Hypothalamus (tissue), 51 donors: ENCODE data around the gene CYB561A3.

ENCODE experiments used
- DNase-seq, 51 donors: peaks; one replicate each; lab custom pipeline; 2025; lab: John Stamatoyannopoulos, UW

Gene CYB561A3

GRCh38 chr11:61347916-61348461 is 13.7 kb downstream of the CYB561A3 start:
- DNase-seq, result no peak

- DNase-seq, result no peak
Measured at GRCh38 chr11:61345954-61346843, 15.5 kb downstream of the CYB561A3 start.

- no peak for DNase-seq
Measured at GRCh38 chr11:61345170-61345610, 16.5 kb downstream of the CYB561A3 start.

- no peak for DNase-seq
Measured at GRCh38 chr11:61343792-61344745, 17.6 kb downstream of the CYB561A3 start.

DNA sequence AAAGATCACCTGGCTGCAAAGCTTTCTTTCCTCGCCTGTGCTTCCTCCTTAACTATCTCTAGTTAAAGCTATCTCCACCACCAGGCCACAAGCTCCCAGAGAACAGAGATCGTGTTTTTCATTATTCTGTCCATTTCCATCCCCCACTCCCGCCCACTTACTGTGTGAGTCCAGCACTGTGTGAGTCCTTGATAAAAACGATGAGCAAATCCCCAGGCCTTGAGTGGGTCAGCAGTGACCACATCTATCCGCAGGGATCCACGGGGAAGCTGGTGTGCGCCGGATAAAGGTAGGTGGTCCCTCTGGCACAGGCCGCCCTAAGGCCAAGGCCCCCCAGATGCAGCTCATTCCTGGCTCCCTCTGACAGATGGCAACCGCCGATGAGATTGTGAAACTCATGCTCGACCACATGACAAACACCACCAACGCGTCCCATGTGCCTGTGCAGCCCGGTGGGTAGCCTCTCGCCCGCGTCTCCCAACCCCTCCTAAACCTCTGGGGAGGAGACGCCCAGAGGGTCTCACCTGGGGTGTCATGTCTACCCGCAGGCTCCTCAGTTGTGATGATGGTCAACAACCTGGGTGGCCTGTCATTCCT is 19.4 kb downstream of the CYB561A3 start:
- DNase-seq, result no peak

DNA sequence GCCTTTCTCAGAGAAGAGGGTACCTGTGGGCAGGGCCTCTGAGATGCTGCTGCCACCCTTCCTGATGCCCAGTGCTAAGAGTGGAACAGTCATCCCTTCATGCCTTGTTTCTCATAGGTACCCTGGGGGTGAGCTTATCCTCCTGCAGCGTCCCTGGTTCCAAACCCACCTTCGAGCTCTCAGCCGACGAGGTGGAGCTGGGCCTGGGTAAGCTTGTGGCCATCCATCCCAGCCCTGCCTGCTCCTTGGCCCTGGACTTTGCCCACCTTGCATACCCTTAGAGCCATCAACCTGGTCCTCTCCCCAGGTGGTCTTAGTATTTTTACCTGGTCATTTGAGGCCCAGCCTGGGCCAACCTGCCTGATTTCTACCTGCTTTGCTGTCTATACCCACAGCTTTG is 20.0 kb downstream of the CYB561A3 start:
- DNase-seq, result no peak

GRCh38 chr11:61340979-61341378 is 20.7 kb downstream of the CYB561A3 start:
- no peak for DNase-seq

DNA sequence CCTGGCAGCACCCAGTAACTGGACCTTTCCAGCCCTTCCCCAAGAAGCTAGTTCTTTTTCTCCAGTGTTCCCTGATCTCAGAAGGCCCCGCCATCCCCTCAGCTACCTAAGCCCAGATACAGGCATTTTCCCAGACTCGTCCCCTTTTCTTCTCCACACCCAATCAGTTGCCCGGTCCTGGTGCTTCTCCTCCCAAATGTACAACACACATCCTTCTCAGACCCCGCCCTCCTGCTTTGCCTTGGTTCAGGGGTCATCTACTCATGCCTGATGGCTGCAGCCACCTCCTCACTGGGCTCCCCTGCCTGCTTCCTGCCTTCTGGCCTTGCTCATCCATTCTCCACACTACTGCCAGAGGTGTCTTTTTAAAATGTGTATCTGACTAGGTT is 22.2 kb downstream of the CYB561A3 start:
- no peak for DNase-seq

GRCh38 chr11:61338783-61339489 is 22.7 kb downstream of the CYB561A3 start:
- no peak for DNase-seq

GRCh38 chr11:61337706-61338470 is 23.8 kb downstream of the CYB561A3 start:
- no peak for DNase-seq

GRCh38 chr11:61336171-61336935 is 25.3 kb downstream of the CYB561A3 start:
- peak in 43 of 51 donors; percentile 4 to 73 (median 36) for DNase-seq

DNA sequence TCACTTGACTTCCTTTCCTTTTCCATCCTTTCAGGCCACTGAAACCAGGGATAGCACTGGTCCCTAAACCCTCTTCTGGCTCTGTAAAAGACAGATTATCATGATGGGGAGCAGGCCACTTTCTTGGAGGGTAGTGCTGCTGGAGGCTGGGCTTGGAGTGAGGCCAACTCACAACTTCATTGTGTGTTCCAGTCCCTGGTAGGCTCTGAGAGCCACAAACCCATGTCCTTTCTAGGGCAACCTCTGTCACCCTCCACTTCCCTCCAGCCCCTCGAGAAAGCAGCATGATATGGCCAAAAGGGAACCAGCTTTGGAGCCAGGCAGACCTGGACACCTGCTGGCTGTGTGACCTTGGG is 26.3 kb downstream of the CYB561A3 start:
- no peak for DNase-seq

GRCh38 chr11:61334434-61335354 is 27.0 kb downstream of the CYB561A3 start:
- no peak for DNase-seq

DNA sequence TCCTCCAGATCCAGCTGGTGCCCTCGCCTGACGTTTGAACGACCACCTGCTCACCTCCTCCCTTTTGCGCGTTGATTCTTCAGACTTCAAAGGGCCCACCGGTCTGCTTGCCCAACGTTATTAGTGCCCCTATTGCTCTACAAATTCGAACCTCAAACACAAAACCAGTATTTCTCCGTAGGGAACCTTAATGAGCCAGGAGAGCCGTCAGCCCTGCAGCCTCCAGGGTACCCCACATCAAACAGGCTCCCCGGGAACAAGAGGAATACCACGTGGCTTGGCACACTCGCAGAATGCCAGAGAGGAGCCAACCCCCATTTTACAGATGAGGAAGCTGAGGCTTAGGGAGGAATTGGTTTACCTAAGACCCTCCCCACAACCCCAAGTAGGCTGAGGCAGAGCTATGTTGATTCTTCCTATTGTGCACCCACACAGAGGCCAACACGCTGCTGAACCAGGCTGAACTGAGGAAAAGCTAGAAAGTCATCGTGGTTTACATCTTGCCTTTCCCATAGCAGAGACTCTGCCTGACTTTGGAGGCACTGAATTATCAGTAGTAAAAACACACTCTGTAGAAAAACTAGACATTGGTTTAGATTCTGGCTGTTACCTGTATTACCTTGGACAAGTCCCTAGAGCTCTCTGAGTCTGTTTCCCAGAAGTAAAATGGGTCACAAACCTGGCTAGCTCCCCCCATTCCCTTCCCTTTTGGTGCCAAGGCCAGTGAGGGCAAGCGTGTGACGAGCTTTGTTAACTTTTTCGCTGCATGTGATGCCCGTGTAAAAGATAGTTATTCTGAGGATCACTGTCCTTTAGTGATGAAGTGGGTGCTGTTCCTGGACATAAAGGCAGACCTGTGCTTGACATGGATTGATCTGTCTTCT is 27.9 kb downstream of the CYB561A3 start:
- no peak for DNase-seq

DNA sequence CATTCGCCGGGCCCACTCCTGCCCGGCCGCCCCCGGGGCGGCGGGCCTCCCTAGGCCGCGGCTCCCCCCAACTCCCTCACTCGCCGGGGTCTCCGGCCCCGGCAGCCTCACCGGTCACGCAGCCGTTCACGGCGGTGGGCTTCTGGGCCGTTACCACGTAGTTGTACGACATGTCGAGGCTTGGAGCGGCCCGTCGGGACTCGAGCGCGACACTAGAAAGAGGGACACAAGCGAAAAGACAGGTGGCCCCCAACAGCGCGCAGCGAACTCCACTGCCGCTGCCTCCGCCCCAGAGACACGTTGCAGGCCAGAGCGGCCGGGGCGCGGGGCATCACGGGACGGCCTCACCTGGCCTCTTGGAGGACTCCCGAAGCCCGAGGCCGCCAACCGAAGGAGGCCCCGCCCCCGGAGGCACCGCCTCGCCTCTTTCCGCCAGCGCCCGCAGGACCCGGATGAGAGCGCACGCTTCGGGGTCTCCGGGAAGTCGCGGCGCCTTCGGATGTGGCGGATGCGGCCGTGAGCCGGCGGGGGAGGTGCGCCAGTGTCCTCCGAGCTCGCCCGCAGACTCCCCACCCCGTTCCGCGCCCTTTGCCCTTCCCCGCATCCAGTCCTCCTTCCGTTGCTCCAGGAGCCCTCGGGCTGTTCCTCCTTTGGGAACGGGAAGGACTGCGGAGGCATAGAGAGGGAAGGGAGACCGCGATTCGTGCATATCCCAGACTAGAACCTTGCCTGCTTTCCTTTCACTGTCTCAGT is 28.7 kb downstream of the CYB561A3 start, which contains the start of the genes DDB1 and TKFC:
DDB1 (minus strand) TSS at position 309 of the 753 bp plus-strand sequence; CDS start at position 172, 137 bp downstream.
TKFC (plus strand) TSS at position 432 of the 753 bp plus-strand sequence. CDS start 1,501 bp downstream, outside the sequence.
- peak; percentile 30 to 97 (median 90) for DNase-seq
